Measurements from ENCODE around the gene RPS23. TPM values are rescaled to one million over a fixed set of nuclear protein-coding genes. Genes with fewer than 3 reads are reported as not detected.

RPS23 gene
- total RNA-seq, 1 experiment from 2014 or later = 1,388 TPM

DNA sequence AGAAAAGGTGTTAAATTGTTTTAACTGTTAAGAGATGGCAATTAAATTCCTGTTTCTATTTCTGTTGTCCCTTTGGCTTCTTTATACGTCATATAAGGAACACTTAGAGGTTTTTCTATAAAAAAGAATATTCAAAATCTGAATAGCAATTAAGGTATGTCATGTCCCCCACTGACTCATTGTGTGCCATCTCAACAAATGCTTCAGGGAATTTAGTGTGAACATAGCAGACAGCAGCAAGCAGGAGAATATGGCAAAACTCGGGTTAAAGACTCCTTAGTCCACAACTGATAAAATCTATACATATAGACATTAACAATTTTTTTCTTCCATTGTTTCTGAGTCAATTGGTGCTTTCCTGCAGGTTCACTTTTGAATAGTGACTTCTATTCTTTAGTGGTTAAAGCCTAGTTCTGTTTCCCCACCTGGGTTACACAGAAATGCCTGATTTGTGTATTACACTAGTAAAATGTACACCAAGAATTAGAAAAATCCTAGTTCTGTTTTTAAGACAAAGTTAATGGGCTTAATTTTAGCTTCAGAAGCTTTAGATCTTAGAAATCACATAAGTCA is 17.9 kb upstream of the RPS23 start:
- BruUV-seq (replicated peaks) = no TSS peak
- ATAC-seq (no peak), DNase-seq (ENCODE audit: low read depth, low spot score) (no peak)

DNA sequence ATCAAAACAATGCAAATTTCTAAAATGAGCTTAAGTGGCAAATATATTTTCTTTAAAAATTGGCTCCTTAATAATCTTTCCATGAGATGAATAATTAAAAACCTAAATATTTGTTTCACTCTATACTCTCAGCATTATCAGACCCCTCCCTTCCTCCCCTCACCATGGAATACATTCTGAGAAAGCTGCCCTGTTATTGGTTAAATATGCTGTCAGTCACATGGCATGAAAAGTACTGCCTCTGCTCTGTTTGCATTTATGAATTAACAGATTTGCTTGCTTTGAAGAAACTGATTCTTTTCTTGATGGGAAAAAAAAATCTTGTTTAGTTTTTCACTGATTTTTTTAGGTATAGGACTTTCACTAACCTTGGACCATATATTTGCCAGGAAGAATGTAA is 17.0 kb upstream of the RPS23 start:
- ATAC-seq = no peak
- ChIA-PET POLR2A (no interaction called here), CTCF (no interaction called here)

More for the DNA sequence above, 17.9 kb upstream of the RPS23 start:
- in situ Hi-C loops (cut with HindIII; ENCODE audit: low pct_unique_long_range_greater_than_20kb, low sequenced_read_pairs) = no loop called here
- no peaks in the 10 kb centered on the region for H3K4me1 ChIP-seq (ENCODE audit: control insufficient read depth, insufficient read depth, low read length)
- H3K4me3 ChIP-seq (ENCODE audit: low read depth in 2 of 2, low read length in 2 of 2) = no peak overlapping the region
- ChIA-PET POLR2A (no interaction called here), CTCF (no interaction called here)
- no peaks in the 10 kb centered on the region for H3K9me3 ChIP-seq (ENCODE audit: control insufficient read depth, insufficient read depth, low read depth, low read length)
- no peaks in the 10 kb centered on the region for H3K27me3 ChIP-seq (ENCODE audit: control insufficient read depth, insufficient read depth, low read length)
- H3K36me3 ChIP-seq (ENCODE audit: control insufficient read depth, insufficient read depth, low read length) = no peaks in the 10 kb centered on the region
- TF ChIP-seq, protein P1, sequence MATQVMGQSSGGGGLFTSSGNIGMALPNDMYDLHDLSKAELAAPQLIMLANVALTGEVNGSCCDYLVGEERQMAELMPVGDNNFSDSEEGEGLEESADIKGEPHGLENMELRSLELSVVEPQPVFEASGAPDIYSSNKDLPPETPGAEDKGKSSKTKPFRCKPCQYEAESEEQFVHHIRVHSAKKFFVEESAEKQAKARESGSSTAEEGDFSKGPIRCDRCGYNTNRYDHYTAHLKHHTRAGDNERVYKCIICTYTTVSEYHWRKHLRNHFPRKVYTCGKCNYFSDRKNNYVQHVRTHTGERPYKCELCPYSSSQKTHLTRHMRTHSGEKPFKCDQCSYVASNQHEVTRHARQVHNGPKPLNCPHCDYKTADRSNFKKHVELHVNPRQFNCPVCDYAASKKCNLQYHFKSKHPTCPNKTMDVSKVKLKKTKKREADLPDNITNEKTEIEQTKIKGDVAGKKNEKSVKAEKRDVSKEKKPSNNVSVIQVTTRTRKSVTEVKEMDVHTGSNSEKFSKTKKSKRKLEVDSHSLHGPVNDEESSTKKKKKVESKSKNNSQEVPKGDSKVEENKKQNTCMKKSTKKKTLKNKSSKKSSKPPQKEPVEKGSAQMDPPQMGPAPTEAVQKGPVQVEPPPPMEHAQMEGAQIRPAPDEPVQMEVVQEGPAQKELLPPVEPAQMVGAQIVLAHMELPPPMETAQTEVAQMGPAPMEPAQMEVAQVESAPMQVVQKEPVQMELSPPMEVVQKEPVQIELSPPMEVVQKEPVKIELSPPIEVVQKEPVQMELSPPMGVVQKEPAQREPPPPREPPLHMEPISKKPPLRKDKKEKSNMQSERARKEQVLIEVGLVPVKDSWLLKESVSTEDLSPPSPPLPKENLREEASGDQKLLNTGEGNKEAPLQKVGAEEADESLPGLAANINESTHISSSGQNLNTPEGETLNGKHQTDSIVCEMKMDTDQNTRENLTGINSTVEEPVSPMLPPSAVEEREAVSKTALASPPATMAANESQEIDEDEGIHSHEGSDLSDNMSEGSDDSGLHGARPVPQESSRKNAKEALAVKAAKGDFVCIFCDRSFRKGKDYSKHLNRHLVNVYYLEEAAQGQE (IDR thresholded peaks at IDR 0.05; ENCODE audit: insufficient read depth in 1 of 2, low read depth in 2 of 2, low read length in 1 of 2) = no peak
- no peak for TF ChIP-seq SIN3A (IDR thresholded peaks at IDR 0.05; ENCODE audit: borderline replicate concordance, insufficient read depth, low read depth, low read length)
- no peak for TF ChIP-seq POLR2AphosphoS5 (IDR thresholded peaks at IDR 0.05; ENCODE audit: low read depth, low read length)
- TF ChIP-seq, protein P2, sequence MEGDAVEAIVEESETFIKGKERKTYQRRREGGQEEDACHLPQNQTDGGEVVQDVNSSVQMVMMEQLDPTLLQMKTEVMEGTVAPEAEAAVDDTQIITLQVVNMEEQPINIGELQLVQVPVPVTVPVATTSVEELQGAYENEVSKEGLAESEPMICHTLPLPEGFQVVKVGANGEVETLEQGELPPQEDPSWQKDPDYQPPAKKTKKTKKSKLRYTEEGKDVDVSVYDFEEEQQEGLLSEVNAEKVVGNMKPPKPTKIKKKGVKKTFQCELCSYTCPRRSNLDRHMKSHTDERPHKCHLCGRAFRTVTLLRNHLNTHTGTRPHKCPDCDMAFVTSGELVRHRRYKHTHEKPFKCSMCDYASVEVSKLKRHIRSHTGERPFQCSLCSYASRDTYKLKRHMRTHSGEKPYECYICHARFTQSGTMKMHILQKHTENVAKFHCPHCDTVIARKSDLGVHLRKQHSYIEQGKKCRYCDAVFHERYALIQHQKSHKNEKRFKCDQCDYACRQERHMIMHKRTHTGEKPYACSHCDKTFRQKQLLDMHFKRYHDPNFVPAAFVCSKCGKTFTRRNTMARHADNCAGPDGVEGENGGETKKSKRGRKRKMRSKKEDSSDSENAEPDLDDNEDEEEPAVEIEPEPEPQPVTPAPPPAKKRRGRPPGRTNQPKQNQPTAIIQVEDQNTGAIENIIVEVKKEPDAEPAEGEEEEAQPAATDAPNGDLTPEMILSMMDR (IDR thresholded peaks at IDR 0.05) = no peak
- no peak for TF ChIP-seq TCF7L2 (IDR thresholded peaks at IDR 0.05; ENCODE audit: low read depth, low read length)
- no peak overlapping the region for H3K27ac ChIP-seq (ENCODE audit: low read length)
- intact Hi-C loops (cut with micrococcal nuclease; ENCODE audit: unreplicated experiment) = no loop called here

More for the DNA sequence above, 17.0 kb upstream of the RPS23 start:
- intact Hi-C loops (cut with micrococcal nuclease; ENCODE audit: unreplicated experiment) = no loop called here
- Histone ChIP-seq H3K4me3 (ENCODE audit: low read depth in 2 of 2, low read length in 2 of 2) (no peak overlapping the region), H3K27me3 (ENCODE audit: control insufficient read depth, insufficient read depth, low read length) (no peaks in the 10 kb centered on the region), H3K27ac (ENCODE audit: low read length) (no peak overlapping the region), H3K36me3 (ENCODE audit: control insufficient read depth, insufficient read depth, low read length) (no peaks in the 10 kb centered on the region), H3K4me1 (ENCODE audit: control insufficient read depth, insufficient read depth, low read length) (no peaks in the 10 kb centered on the region), H3K9me3 (ENCODE audit: control insufficient read depth, insufficient read depth, low read depth, low read length) (no peaks in the 10 kb centered on the region)
- in situ Hi-C loops (cut with HindIII; ENCODE audit: low pct_unique_long_range_greater_than_20kb, low sequenced_read_pairs) = no loop called here
- DNase-seq (ENCODE audit: low read depth, low spot score) = no peak
- TF ChIP-seq, protein P2 (IDR thresholded peaks at IDR 0.05) = no peak
- TF ChIP-seq POLR2AphosphoS5 (IDR thresholded peaks at IDR 0.05; ENCODE audit: low read depth, low read length) (no peak), SIN3A (IDR thresholded peaks at IDR 0.05; ENCODE audit: borderline replicate concordance, insufficient read depth, low read depth, low read length) (no peak), TCF7L2 (IDR thresholded peaks at IDR 0.05; ENCODE audit: low read depth, low read length) (no peak)
- TF ChIP-seq, protein P1 (IDR thresholded peaks at IDR 0.05; ENCODE audit: insufficient read depth in 1 of 2, low read depth in 2 of 2, low read length in 1 of 2) = no peak
- no TSS peak for BruUV-seq (replicated peaks)

Measured in Panc1 (cell line).